ENCODE measurements around the gene CUX1. TPM values are rescaled to one million over a fixed set of nuclear protein-coding genes. Genes with fewer than 3 reads are reported as not detected.

Gene CUX1
- total RNA-seq, 1 experiment from 2014 or later: 92.4 TPM

GRCh38 chr7:102201576-102201975 is 384.1 kb downstream of the CUX1 start:
- no peak for DNase-seq
- Histone ChIP-seq H3K9me3 (ENCODE audit: low read length) (no peaks in the 10 kb centered on the region), H3K9ac (ENCODE audit: low read length) (no peak overlapping the region), H3K4me3 (ENCODE audit: low read length) (no peak overlapping the region), H4K20me1 (ENCODE audit: insufficient read depth, low read depth, low read length) (no peaks in the 10 kb centered on the region; the same call in 1 of the 2 replicates), H3K9me2 (replicated peaks; ENCODE audit: insufficient read depth, low read length) (no peaks in the 10 kb centered on the region), H3K36me3 (ENCODE audit: insufficient read depth, low read length) (peaks cover 14% of the 10 kb centered on the region; the same call in 1 of the 2 replicates), H3K27ac (ENCODE audit: low read length) (no peak overlapping the region), H3K27me3 (ENCODE audit: low read length) (no peaks in the 10 kb centered on the region), H2AFZ (ENCODE audit: low read length) (no peak overlapping the region), H3K79me2 (ENCODE audit: low read length) (no peaks in the 10 kb centered on the region), H3K4me1 (ENCODE audit: low read length) (no peaks in the 10 kb centered on the region), H3K4me2 (ENCODE audit: low read depth, low read length, poor library complexity, severe bottlenecking) (no peak overlapping the region)

DNA sequence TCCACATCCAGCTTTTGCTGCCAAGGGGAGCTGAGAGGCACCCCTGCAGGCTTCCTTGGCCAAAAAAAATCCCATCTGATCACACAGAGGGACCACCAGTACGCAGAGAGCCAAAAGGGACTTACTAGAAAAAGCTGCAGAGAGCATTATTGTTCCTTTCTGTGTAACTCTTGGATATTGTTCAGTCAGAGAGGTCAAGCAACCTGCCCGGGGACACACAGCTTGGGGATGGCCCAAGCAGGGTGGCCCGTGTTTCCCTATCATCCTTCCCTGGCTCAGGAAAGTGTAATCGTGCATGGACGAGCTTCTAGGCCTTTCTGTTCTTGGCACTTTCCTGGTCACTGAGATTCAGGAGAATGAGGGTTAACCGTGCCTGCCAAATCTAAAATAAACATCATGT is 385.1 kb downstream of the CUX1 start:
- H3K9me2 ChIP-seq (replicated peaks; ENCODE audit: insufficient read depth, low read length): no peaks in the 10 kb centered on the region
- no peaks in the 10 kb centered on the region for H3K79me2 ChIP-seq (ENCODE audit: low read length)
- no peak overlapping the region for H2AFZ ChIP-seq (ENCODE audit: low read length)
- DNase-seq: no peak
- H3K27me3 ChIP-seq (ENCODE audit: low read length): no peaks in the 10 kb centered on the region
- no peak overlapping the region for H3K4me2 ChIP-seq (ENCODE audit: low read depth, low read length, poor library complexity, severe bottlenecking)
- H4K20me1 ChIP-seq (ENCODE audit: insufficient read depth, low read depth, low read length): no peaks in the 10 kb centered on the region; the same call in 1 of the 2 replicates
- H3K9me3 ChIP-seq (ENCODE audit: low read length): no peaks in the 10 kb centered on the region
- no peaks in the 10 kb centered on the region for H3K4me1 ChIP-seq (ENCODE audit: low read length)
- H3K4me3 ChIP-seq (ENCODE audit: low read length): no peak overlapping the region
- no peak overlapping the region for H3K9ac ChIP-seq (ENCODE audit: low read length)
- peaks cover 9% of the 10 kb centered on the region; the same call in 1 of the 2 replicates for H3K36me3 ChIP-seq (ENCODE audit: insufficient read depth, low read length)
- no peak overlapping the region for H3K27ac ChIP-seq (ENCODE audit: low read length)

DNA sequence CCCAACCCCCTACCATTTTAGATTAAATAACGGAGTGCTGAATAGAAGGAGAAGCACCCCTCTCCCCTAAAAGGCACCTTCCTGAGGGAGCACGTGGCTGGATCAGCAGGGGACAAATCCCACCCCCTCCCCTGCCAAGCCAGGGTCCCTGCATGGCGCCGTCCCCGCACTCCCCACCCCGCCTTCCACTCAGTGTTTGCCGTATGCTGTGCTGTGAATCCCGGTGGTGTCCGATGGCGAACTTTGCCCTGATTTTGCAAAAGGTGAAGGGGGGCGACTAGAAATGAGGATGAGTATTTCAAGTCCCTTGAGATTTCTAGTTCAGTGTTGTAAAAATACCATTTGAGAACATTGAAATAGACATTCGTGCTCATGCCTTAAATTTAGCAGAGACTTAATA is 385.8 kb downstream of the CUX1 start:
- H3K36me3 ChIP-seq (ENCODE audit: insufficient read depth, low read length): peaks cover 9% of the 10 kb centered on the region; the same call in 1 of the 2 replicates
- DNase-seq: no peak
- no peaks in the 10 kb centered on the region for H3K9me2 ChIP-seq (replicated peaks; ENCODE audit: insufficient read depth, low read length)
- no peaks in the 10 kb centered on the region for H3K79me2 ChIP-seq (ENCODE audit: low read length)
- no peak overlapping the region for H3K27ac ChIP-seq (ENCODE audit: low read length)
- H3K4me1 ChIP-seq (ENCODE audit: low read length): no peaks in the 10 kb centered on the region
- no peaks in the 10 kb centered on the region for H3K27me3 ChIP-seq (ENCODE audit: low read length)
- no peak overlapping the region for H2AFZ ChIP-seq (ENCODE audit: low read length)
- H3K4me2 ChIP-seq (ENCODE audit: low read depth, low read length, poor library complexity, severe bottlenecking): no peak overlapping the region
- no peaks in the 10 kb centered on the region; the same call in 1 of the 2 replicates for H4K20me1 ChIP-seq (ENCODE audit: insufficient read depth, low read depth, low read length)
- no peak overlapping the region for H3K9ac ChIP-seq (ENCODE audit: low read length)
- no peaks in the 10 kb centered on the region for H3K9me3 ChIP-seq (ENCODE audit: low read length)
- no peak overlapping the region for H3K4me3 ChIP-seq (ENCODE audit: low read length)

DNA sequence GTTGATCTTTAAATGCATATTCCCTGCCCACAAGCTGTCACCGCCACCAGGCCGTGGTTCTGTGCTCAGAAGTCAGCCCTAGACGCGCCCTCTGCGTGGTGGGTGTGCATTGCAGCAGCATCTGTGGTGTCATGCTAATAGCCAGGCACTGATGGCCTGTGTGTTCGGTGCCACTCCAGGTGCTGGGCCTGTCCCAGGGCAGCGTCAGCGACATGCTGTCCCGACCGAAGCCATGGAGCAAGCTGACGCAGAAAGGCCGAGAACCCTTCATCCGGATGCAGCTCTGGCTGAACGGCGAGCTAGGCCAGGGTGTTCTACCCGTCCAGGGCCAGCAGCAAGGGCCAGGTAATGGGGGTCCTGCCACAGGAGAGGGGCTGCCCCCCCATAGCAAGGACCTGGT is 386.8 kb downstream of the CUX1 start:
- no peaks in the 10 kb centered on the region for H3K79me2 ChIP-seq (ENCODE audit: low read length)
- H3K36me3 ChIP-seq (ENCODE audit: insufficient read depth, low read length): peaks cover 12% of the 10 kb centered on the region; the same call in 1 of the 2 replicates
- H4K20me1 ChIP-seq (ENCODE audit: insufficient read depth, low read depth, low read length): no peaks in the 10 kb centered on the region; the same call in 1 of the 2 replicates
- H3K27ac ChIP-seq (ENCODE audit: low read length): no peak overlapping the region
- no peak overlapping the region for H3K9ac ChIP-seq (ENCODE audit: low read length)
- H3K4me2 ChIP-seq (ENCODE audit: low read depth, low read length, poor library complexity, severe bottlenecking): no peak overlapping the region
- no peaks in the 10 kb centered on the region for H3K9me3 ChIP-seq (ENCODE audit: low read length)
- no peak overlapping the region for H3K4me3 ChIP-seq (ENCODE audit: low read length)
- no peaks in the 10 kb centered on the region for H3K9me2 ChIP-seq (replicated peaks; ENCODE audit: insufficient read depth, low read length)
- no peak overlapping the region for H2AFZ ChIP-seq (ENCODE audit: low read length)
- no peaks in the 10 kb centered on the region for H3K4me1 ChIP-seq (ENCODE audit: low read length)
- DNase-seq: no peak
- H3K27me3 ChIP-seq (ENCODE audit: low read length): no peaks in the 10 kb centered on the region

- Histone ChIP-seq H3K4me3 (ENCODE audit: low read length) (no peak overlapping the region), H3K27me3 (ENCODE audit: low read length) (no peaks in the 10 kb centered on the region), H3K4me2 (ENCODE audit: low read depth, low read length, poor library complexity, severe bottlenecking) (no peak overlapping the region), H4K20me1 (ENCODE audit: insufficient read depth, low read depth, low read length) (no peaks in the 10 kb centered on the region; the same call in 1 of the 2 replicates), H3K79me2 (ENCODE audit: low read length) (no peaks in the 10 kb centered on the region), H3K9ac (ENCODE audit: low read length) (no peak overlapping the region), H3K36me3 (ENCODE audit: insufficient read depth, low read length) (peaks cover 19% of the 10 kb centered on the region; the same call in 1 of the 2 replicates), H3K27ac (ENCODE audit: low read length) (no peak overlapping the region), H3K9me3 (ENCODE audit: low read length) (no peaks in the 10 kb centered on the region), H3K4me1 (ENCODE audit: low read length) (no peaks in the 10 kb centered on the region), H3K9me2 (replicated peaks; ENCODE audit: insufficient read depth, low read length) (no peaks in the 10 kb centered on the region), H2AFZ (ENCODE audit: low read length) (no peak overlapping the region)
- no peak for DNase-seq
Observed at GRCh38 chr7:102205915-102206314, 388.5 kb downstream of the CUX1 start.

DNA sequence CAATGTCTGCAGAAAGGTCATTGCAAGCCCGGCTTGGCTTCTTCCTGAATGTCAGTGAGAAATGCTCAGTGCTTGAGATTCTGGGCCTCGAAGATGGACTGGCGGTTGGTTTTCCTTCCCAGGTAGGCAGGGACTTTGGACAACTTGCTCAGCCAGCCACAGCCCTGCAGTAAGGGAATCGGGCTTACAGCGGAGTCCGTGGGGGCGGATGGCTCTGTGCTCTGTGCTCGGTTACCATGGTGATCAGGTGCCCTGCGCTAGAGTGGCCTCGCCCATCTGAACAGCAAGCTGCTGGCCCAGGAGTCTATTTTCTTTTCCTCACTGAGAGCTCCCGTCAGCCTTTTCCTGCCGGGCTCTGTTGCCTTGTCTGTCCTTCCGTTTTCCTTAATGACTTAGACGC is 391.4 kb downstream of the CUX1 start:
- Histone ChIP-seq H3K4me3 (ENCODE audit: low read length) (no peak overlapping the region), H3K9me3 (ENCODE audit: low read length) (no peaks in the 10 kb centered on the region), H4K20me1 (ENCODE audit: insufficient read depth, low read depth, low read length) (no peaks in the 10 kb centered on the region; the same call in 1 of the 2 replicates), H3K4me2 (ENCODE audit: low read depth, low read length, poor library complexity, severe bottlenecking) (no peak overlapping the region), H2AFZ (ENCODE audit: low read length) (no peak overlapping the region), H3K79me2 (ENCODE audit: low read length) (no peaks in the 10 kb centered on the region), H3K27ac (ENCODE audit: low read length) (no peak overlapping the region), H3K9me2 (replicated peaks; ENCODE audit: insufficient read depth, low read length) (no peaks in the 10 kb centered on the region), H3K4me1 (ENCODE audit: low read length) (0 out of 2 replicates have a peak, but pooled peaks cover 2% of the 10 kb centered on the region), H3K27me3 (ENCODE audit: low read length) (no peaks in the 10 kb centered on the region), H3K9ac (ENCODE audit: low read length) (no peak overlapping the region), H3K36me3 (ENCODE audit: insufficient read depth, low read length) (peaks cover 14% of the 10 kb centered on the region; the same call in 1 of the 2 replicates)
- DNase-seq: no peak

DNA sequence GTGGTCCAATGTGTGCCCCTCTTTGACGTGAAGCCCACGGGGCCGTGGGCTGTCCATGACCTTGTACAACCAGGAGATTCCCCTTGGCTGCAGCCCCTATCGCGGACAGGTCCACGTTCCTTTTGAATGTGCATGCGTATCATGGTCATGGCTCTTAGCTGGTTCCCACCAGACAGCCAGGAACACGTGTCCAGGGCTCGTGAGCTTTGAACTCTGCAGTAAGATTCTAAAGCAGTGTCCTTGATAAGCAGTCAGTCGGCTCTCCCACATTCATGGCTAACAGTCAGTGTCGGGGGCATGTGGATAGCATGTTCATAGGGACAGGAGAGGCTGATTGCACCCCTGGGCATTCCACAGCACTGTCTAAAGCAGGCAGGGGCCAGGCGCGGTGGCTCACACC is 393.4 kb downstream of the CUX1 start:
- no peaks in the 10 kb centered on the region for H3K9me3 ChIP-seq (ENCODE audit: low read length)
- no peak for DNase-seq
- H3K9me2 ChIP-seq (replicated peaks; ENCODE audit: insufficient read depth, low read length): no peaks in the 10 kb centered on the region
- H4K20me1 ChIP-seq (ENCODE audit: insufficient read depth, low read depth, low read length): no peaks in the 10 kb centered on the region
- no peak overlapping the region for H3K4me2 ChIP-seq (ENCODE audit: low read depth, low read length, poor library complexity, severe bottlenecking)
- peaks cover 3% of the 10 kb centered on the region; the same call in 1 of the 2 replicates for H3K79me2 ChIP-seq (ENCODE audit: low read length)
- no peak overlapping the region for H2AFZ ChIP-seq (ENCODE audit: low read length)
- no peak overlapping the region for H3K27ac ChIP-seq (ENCODE audit: low read length)
- H3K36me3 ChIP-seq (ENCODE audit: insufficient read depth, low read length): peaks cover 10% of the 10 kb centered on the region; the same call in 1 of the 2 replicates
- H3K4me3 ChIP-seq (ENCODE audit: low read length): no peak overlapping the region
- H3K4me1 ChIP-seq (ENCODE audit: low read length): peaks cover 20% of the 10 kb centered on the region
- no peaks in the 10 kb centered on the region for H3K27me3 ChIP-seq (ENCODE audit: low read length)
- no peak overlapping the region for H3K9ac ChIP-seq (ENCODE audit: low read length)

DNA sequence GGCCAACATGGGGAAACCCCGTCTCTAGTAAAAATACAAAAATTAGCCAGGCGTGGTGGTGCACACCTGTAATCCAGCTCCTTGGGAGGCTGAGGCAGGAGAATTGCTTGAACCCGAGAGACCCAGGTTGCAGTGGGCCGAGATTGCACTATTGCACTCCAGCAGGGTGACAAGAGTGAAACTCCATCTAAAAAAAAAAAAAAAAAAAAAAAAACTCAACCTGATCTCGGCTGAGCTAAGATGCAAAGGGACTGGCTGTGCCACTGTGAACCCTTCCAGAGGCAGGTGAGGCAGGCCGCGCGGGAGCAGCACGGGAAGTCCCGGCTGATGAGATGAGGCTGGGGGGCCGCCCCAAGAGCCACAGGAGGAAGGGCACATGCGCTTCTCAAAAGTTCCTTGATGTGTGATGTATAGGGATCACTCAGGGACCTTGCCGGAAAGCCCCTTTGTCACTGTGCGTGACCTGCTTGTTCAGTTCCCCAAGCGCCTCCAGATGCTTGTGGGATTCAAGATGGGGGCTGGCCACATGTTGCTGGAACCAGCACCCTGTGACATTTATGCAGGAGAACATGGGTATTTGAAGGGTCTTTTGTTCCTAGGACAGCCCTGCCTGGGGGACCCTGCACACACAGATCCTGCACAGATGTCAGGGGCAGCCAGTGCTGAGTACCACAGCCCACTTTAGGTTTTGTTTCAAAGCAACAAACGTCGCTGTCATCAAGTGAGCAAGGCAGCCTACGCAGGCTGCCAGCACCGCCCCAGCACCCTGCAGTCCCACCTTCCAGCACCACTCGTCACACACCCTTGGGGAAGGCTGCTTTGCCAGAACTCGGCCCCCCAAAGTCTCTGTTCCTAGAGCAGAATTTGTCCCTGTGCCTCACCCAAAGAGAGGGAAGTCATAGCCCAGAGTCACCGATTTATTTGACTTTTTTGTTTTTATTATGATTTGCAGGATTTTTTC is 394.4 kb downstream of the CUX1 start:
- no peak overlapping the region for H3K9ac ChIP-seq (ENCODE audit: low read length)

More for the DNA sequence above, 394.4 kb downstream of the CUX1 start:
- Histone ChIP-seq H3K9me3 (ENCODE audit: low read length) (no peaks in the 10 kb centered on the region), H3K4me1 (ENCODE audit: low read length) (peaks cover 31% of the 10 kb centered on the region), H3K4me2 (ENCODE audit: low read depth, low read length, poor library complexity, severe bottlenecking) (no peak overlapping the region), H2AFZ (ENCODE audit: low read length) (no peak overlapping the region), H3K4me3 (ENCODE audit: low read length) (no peak overlapping the region), H4K20me1 (ENCODE audit: insufficient read depth, low read depth, low read length) (no peaks in the 10 kb centered on the region), H3K36me3 (ENCODE audit: insufficient read depth, low read length) (peaks cover 12% of the 10 kb centered on the region; the same call in 1 of the 2 replicates), H3K27me3 (ENCODE audit: low read length) (no peaks in the 10 kb centered on the region), H3K27ac (ENCODE audit: low read length) (peak overlapping the region; percentile 56), H3K9me2 (replicated peaks; ENCODE audit: insufficient read depth, low read length) (no peaks in the 10 kb centered on the region), H3K79me2 (ENCODE audit: low read length) (peaks cover 9% of the 10 kb centered on the region)
- no peak for DNase-seq

Measured in Karpas-422 (cell line).